Neural cell (in vitro differentiated cells): ENCODE measurements around the gene GPI. TPM values are rescaled to one million over a fixed set of nuclear protein-coding genes. Genes with fewer than 3 reads are reported as not detected.

Experiments
- H2AFZ ChIP-seq: fragments of 200-600, 300-800 bp; sonication (generic), shearing (Covaris generic); 2 replicates; pipeline ENCODE4 v1.6.0; 2014; ENCODE audit warnings: low read depth, mild to moderate bottlenecking, antibody characterized with exemption, low read length, moderate library complexity
- H3F3A ChIP-seq: fragments of 200-600 bp; shearing (Covaris generic); 2 replicates; pipeline ENCODE4 v1.6.1; 2016; ENCODE audit warnings: mild to moderate bottlenecking, moderate library complexity, mixed read lengths, antibody characterized with exemption, low read length; ENCODE audit not compliant: insufficient read depth, poor library complexity, severe bottlenecking
- H3K27ac ChIP-seq: fragments of 200-600, 300-800 bp; sonication (generic), shearing (Covaris generic); 2 replicates; pipeline ENCODE4 v1.5.1; 2014; ENCODE audit warnings: mild to moderate bottlenecking, low read length, moderate library complexity
- H3K27me3 ChIP-seq: fragments of 300-800, 200-600 bp; sonication (generic), shearing (Covaris generic); 2 replicates; pipeline ENCODE4 v1.6.0; 2014; ENCODE audit warnings: mild to moderate bottlenecking, low read depth, low read length, moderate library complexity; ENCODE audit not compliant: insufficient read depth
- H3K36me3 ChIP-seq: fragments of 300-800, 200-600 bp; sonication (generic), shearing (Covaris generic); 2 replicates; pipeline ENCODE4 v1.5.1; 2014; ENCODE audit warnings: mild to moderate bottlenecking, antibody characterized with exemption, low read length, moderate library complexity; ENCODE audit not compliant: insufficient read depth
- H3K4me2 ChIP-seq: fragments of 300-800, 200-600 bp; sonication (generic), shearing (Covaris generic); 2 replicates; pipeline ENCODE4 v1.6.0; 2014; ENCODE audit warnings: mild to moderate bottlenecking, low read length
- H3K4me3 ChIP-seq: fragments of 300-800, 200-600 bp; sonication (generic), shearing (Covaris generic); 2 replicates; pipeline ENCODE4 v1.5.1; 2014; ENCODE audit warnings: mild to moderate bottlenecking, low read length, moderate library complexity
- H3K79me2 ChIP-seq: fragments of 200-600 bp; shearing (Covaris generic); replicated peaks from 2 replicates; pipeline ENCODE4 v1.6.0; 2014; ENCODE audit warnings: mild to moderate bottlenecking, low read length, moderate library complexity; ENCODE audit not compliant: insufficient read depth
- H3K9ac ChIP-seq: fragments of 300-800, 200-600 bp; sonication (generic), shearing (Covaris generic); 2 replicates; pipeline ENCODE4 v1.6.1; 2016; ENCODE audit warnings: mild to moderate bottlenecking, low read length, mixed read lengths
- H3K9me2 ChIP-seq: fragments of 200-600 bp; shearing (Covaris generic); 2 replicates; pipeline ENCODE4 v1.6.1; 2016; ENCODE audit warnings: mild to moderate bottlenecking, low read length, mixed read lengths; ENCODE audit not compliant: insufficient read depth
- H3K9me3 ChIP-seq: fragments of 200-600, 300-800 bp; sonication (generic), shearing (Covaris generic); 2 replicates; pipeline ENCODE4 v1.6.1; 2016; ENCODE audit warnings: mild to moderate bottlenecking, mixed run types, low read length, moderate library complexity, mixed read lengths
- H4K20me1 ChIP-seq: fragments of 200-600 bp; shearing (Covaris generic); 2 replicates; pipeline ENCODE4 v1.6.1; 2016; ENCODE audit warnings: mild to moderate bottlenecking, mixed run types; ENCODE audit not compliant: insufficient read depth
- CTCF ChIP-seq: fragments of 450-650 bp; IDR thresholded peaks from 2 replicates; pipeline ENCODE4 v1.5.1; 2014; ENCODE audit warnings: antibody characterized with exemption, mild to moderate bottlenecking, moderate library complexity; ENCODE audit not compliant: poor library complexity, severe bottlenecking
- EP300 ChIP-seq: fragments of 450-650 bp; conservative IDR thresholded peaks from 2 replicates; pipeline ENCODE4 v1.6.1; 2014; ENCODE audit warnings: antibody characterized with exemption, mild to moderate bottlenecking, moderate library complexity; ENCODE audit not compliant: poor library complexity, severe bottlenecking
- EZH2 ChIP-seq: fragments of 200-600, 300-800 bp; shearing (Covaris generic), sonication (generic); IDR thresholded peaks from 2 replicates; pipeline ENCODE4 v1.6.1; 2014; ENCODE audit warnings: antibody characterized with exemption, low read length, borderline replicate concordance, mild to moderate bottlenecking; ENCODE audit not compliant: insufficient read depth, poor library complexity, severe bottlenecking
- MXI1 ChIP-seq: fragments of 450-650 bp; conservative IDR thresholded peaks from 2 replicates; pipeline ENCODE4 v1.6.1; 2014; ENCODE audit warnings: antibody characterized with exemption, mild to moderate bottlenecking; ENCODE audit not compliant: poor library complexity, severe bottlenecking
- POLR2AphosphoS5 ChIP-seq: IDR thresholded peaks from 2 replicates; pipeline ENCODE4 v1.6.1; 2012
- RAD21 ChIP-seq: fragments of 450-650 bp; conservative IDR thresholded peaks from 2 replicates; pipeline ENCODE4 v1.6.1; 2014; ENCODE audit warnings: antibody characterized with exemption, mild to moderate bottlenecking, moderate library complexity
- SMC3 ChIP-seq: fragments of 450-650 bp; conservative IDR thresholded peaks from 2 replicates; pipeline ENCODE4 v1.6.1; 2014; ENCODE audit warnings: antibody characterized with exemption, mild to moderate bottlenecking, moderate library complexity; ENCODE audit not compliant: poor library complexity
- TAF1 ChIP-seq: IDR thresholded peaks from 2 replicates; pipeline ENCODE4 v1.6.1; 2012; ENCODE audit warnings: low read depth
- polyA plus RNA-seq: library from polyadenylated mRNA; depleted of rRNA; stranded (reverse); fragments of >200 nt; gene quantifications from 2 replicates; pipeline ENCODE4 v1.2.3, GENCODE V29; 2014
- TF ChIP-seq, protein P1 (sequence below): IDR thresholded peaks from 2 replicates; pipeline ENCODE4 v1.6.1; 2012; ENCODE audit warnings: borderline replicate concordance

The GPI gene
- polyA plus RNA-seq, 1 donor from 2014 or later: 113 TPM

DNA sequence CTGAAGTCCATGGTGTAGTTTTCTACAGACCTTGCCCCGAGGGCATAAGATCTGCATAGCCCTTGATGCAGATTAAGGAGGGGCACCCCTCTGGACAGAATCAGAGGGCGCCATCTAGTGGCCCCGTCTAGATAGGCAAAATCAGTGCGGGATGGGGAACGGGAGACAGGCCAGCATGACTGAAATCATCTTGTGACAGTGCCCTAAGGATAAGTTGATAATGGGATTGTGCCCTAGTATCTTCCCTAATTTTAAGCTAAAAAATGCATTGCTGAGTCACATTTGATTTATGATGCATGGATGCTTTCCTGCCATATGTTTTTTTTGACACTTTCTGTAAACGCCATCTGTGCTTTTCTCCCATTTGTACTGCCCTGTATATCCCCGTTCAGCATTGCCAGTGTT is 19.0 kb upstream of the GPI start:
- Histone ChIP-seq H3K27ac (no peak overlapping the region), H3K9me2 (no peaks in the 10 kb centered on the region), H3K79me2 (no peaks in the 10 kb centered on the region), H3K36me3 (no peaks in the 10 kb centered on the region), H3K27me3 (no peaks in the 10 kb centered on the region), H4K20me1 (no peaks in the 10 kb centered on the region), H3K4me3 (no peak overlapping the region), H3K4me2 (no peak overlapping the region), H3F3A (no peaks in the 10 kb centered on the region), H2AFZ (no peak overlapping the region), H3K9me3 (no peaks in the 10 kb centered on the region), H3K9ac (no peak overlapping the region)
- TF ChIP-seq EP300 (no peak), CTCF (peak; percentile 48)

- no peak for TF ChIP-seq MXI1
- TF ChIP-seq POLR2AphosphoS5: no peak
- no peak for TF ChIP-seq SMC3
- TF ChIP-seq EZH2: no peak
- TF ChIP-seq TAF1: no peak
- TF ChIP-seq EP300: no peak
- TF ChIP-seq CTCF: no peak
- TF ChIP-seq RAD21: no peak
- TF ChIP-seq, protein P1, sequence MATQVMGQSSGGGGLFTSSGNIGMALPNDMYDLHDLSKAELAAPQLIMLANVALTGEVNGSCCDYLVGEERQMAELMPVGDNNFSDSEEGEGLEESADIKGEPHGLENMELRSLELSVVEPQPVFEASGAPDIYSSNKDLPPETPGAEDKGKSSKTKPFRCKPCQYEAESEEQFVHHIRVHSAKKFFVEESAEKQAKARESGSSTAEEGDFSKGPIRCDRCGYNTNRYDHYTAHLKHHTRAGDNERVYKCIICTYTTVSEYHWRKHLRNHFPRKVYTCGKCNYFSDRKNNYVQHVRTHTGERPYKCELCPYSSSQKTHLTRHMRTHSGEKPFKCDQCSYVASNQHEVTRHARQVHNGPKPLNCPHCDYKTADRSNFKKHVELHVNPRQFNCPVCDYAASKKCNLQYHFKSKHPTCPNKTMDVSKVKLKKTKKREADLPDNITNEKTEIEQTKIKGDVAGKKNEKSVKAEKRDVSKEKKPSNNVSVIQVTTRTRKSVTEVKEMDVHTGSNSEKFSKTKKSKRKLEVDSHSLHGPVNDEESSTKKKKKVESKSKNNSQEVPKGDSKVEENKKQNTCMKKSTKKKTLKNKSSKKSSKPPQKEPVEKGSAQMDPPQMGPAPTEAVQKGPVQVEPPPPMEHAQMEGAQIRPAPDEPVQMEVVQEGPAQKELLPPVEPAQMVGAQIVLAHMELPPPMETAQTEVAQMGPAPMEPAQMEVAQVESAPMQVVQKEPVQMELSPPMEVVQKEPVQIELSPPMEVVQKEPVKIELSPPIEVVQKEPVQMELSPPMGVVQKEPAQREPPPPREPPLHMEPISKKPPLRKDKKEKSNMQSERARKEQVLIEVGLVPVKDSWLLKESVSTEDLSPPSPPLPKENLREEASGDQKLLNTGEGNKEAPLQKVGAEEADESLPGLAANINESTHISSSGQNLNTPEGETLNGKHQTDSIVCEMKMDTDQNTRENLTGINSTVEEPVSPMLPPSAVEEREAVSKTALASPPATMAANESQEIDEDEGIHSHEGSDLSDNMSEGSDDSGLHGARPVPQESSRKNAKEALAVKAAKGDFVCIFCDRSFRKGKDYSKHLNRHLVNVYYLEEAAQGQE: no peak
Measured at GRCh38 chr19:34347561-34348165, 17.3 kb upstream of the GPI start.

More at GRCh38 chr19:34347561-34348165, 17.3 kb upstream of the GPI start:
- Histone ChIP-seq H3K27ac (no peak overlapping the region), H2AFZ (no peak overlapping the region), H3K4me3 (no peak overlapping the region), H4K20me1 (no peaks in the 10 kb centered on the region), H3K36me3 (no peaks in the 10 kb centered on the region), H3K27me3 (no peaks in the 10 kb centered on the region), H3K4me2 (no peak overlapping the region), H3F3A (no peaks in the 10 kb centered on the region), H3K79me2 (no peaks in the 10 kb centered on the region), H3K9me3 (no peaks in the 10 kb centered on the region), H3K9ac (no peak overlapping the region), H3K9me2 (no peaks in the 10 kb centered on the region)
